Right lobe of liver (tissue), 4 donors: ENCODE measurements around the gene PLVAP.

Experiments used
- CTCF ChIP-seq, 4 donors: fragments of 200-600 bp in 3 of 4; fragments of 450-650 bp in 1 of 4; IDR thresholded peaks; one replicate each; pipeline versions ENCODE4 v1.5.1 to v1.8.0; 2016 to 2022; ENCODE audit warnings: antibody characterized with exemption in 4 of 4, mild to moderate bottlenecking in 2 of 4
- POLR2A ChIP-seq: fragments of 450-650 bp; IDR thresholded peaks from one replicate; pipeline ENCODE4 v1.6.1; 2017; ENCODE audit warnings: antibody characterized with exemption, mild to moderate bottlenecking
- donor health status: DM: no; HTN: no; CAD: no.
- donor health status: DM: no; HTN: no; CAD: no.
- donor health status: DM: no; HTN: yes; CAD: no.

GRCh38 chr19:17419154-17419620 is 42.0 kb upstream of the PLVAP start:
- TF ChIP-seq CTCF (IDR thresholded peaks at IDR 0.05) (no peak), POLR2A (no peak)
